ENCODE measurements around the gene UBL4A.

Gene UBL4A

DNA sequence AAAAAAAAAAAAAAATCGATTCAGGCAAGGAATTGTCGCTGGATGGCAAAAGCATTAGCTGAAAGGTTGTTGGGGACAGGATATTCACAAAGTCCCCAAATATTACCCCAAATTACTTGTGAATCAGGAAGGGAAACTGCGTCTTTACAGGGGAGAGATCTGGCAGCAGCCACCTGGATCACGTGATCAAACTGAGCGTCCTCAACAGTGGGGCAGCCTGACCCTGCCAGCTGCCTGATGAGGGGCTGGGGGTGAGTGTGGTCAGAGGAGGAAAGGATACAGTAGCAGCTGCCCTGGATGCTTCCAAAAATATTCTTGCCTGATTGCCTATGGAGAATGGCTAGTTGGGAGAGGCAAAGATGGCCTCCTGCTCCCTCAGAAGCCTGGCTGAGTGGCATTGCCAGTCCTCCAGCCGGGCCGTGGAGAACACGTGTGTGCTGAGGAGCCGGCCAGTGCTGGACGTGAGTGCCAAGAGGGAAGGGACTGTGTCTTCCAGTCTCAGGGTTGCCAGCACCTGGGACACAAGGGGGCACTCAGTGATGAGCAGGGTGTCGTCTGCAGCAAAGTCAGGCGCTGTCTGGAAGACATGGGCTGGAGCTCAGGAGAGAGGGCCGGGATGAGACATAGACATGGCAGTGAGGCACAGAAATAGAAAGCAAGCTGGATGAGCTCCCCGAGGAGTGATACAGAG, 4.4 kb downstream of the UBL4A start:
- DNase-seq = no peak

- DNase-seq = no peak
These were observed 5.2 kb downstream of the UBL4A start for GRCh38 chrX:154481195-154481594.

- DNase-seq = peak; percentile 94 to 97 (median 96)
These were observed 7.4 kb downstream of the UBL4A start, which contains the start of gene LAGE3 for GRCh38 chrX:154478728-154479622. LAGE3 (minus strand) TSS chrX:154479281; CDS start chrX:154478915, 366 bp downstream.

DNA sequence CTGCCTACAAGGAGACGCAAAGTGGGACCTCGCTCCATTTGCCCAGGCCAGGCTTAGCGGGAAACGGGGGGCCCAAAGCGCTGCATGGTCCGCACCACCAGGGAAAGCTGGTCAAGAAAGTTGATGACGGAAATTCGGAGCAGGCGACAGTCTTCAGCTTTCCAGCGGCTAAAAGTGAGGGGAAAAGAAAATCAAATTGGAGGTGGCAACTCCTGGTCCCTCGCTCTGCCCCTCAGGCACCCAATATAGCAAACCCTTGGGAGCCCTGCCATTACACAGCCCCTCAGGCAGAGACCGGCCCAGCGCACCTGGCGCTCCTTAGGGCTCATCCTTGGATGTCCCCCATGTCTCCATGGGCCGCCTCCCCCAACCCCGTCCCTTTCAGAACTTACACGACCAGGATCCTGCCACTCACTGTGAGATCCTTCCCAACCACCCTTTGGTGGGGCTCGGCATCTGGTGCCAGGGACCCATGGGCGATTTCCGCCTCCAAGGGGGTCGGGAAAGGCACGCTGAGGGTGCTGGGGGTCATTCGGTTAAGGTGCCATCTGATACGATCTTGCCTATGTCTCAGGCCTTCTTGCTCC, 8.4 kb downstream of the UBL4A start:
- no peak for DNase-seq

DNA sequence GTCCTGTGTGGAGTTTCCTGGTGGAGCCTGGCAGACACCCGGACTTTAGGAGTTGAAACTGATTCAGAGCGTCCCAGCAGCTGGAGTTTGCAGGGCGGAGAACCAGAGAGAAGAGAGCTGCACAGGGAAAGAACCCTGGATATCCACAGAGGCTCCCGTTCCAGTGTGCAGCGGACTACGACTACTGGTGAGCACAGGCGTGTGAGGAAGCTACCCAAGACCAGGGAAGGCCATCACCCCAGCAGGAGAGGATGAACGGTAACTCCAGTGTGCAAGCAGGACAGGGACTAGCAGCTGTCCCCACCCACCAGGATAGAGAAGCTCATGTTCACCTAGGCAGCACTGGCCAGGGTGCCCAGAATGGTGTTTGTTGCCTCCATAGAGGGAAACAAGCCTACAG, 9.6 kb downstream of the UBL4A start:
- DNase-seq = no peak

DNA sequence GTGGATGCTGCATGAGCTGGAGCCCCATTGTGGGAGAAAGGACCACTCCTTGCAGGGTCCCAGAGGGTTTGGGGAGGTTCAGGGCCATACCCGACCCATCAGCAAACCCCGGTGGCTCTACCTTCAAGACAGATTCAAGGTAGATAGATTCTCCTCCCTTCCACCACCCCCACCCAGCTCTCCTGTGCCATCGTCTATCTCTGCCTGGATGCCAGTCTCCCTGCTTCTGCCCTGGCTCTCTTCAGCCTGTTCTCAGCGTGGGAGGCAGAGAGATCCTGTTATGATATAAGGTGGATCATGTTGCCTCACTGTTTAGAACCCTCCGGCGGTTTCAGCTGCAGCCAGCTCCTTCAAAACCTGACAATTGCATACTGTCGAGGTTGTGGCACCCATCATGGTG, 12.7 kb downstream of the UBL4A start:
- no peak for DNase-seq

DNA sequence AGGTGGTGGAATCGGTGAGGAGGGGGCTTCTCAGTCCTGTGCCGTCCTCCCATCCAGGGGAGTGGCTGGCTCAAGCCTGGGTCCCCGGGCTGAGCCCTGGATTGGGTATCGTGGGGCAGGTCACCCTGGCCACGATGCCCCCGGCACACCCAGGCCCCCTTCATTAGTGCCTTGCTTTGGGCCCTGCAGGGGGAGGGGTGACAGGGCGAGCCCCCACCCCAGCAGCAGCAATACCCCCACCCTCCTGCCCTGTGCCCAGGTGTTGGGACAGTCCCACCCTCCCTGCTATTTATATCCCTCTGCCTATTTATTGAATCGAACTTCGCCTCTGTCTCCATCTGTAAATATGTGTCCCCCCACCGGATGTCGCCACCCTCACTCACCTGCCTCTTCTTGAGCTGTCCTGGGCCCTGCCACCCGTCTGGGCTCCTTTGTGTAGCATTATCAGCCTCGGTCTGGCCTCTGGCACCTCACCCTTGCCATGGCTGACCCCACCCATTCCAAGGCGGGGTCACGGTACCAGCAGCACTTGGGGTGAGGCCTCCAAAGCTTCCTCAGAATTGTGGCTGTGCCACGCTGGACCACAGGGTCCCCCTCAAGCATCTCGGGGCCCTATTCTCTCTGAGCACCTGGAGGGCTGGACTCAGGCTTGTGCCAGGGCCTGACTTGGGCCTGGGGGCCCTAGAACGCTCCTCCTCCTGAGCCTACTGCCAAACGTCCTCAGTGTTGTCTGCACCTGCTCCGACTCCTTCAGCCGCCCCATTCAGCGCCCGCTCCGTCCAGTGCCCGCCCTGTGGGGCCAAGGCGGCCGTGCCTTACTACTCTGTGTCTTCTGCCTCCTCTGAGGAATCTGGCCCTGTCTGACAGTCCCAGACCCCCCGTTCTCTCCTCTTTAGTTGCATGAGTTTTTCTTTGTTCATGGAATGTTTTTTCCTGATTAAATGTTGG, 13.5 kb downstream of the UBL4A start:
- no peak for DNase-seq

DNA sequence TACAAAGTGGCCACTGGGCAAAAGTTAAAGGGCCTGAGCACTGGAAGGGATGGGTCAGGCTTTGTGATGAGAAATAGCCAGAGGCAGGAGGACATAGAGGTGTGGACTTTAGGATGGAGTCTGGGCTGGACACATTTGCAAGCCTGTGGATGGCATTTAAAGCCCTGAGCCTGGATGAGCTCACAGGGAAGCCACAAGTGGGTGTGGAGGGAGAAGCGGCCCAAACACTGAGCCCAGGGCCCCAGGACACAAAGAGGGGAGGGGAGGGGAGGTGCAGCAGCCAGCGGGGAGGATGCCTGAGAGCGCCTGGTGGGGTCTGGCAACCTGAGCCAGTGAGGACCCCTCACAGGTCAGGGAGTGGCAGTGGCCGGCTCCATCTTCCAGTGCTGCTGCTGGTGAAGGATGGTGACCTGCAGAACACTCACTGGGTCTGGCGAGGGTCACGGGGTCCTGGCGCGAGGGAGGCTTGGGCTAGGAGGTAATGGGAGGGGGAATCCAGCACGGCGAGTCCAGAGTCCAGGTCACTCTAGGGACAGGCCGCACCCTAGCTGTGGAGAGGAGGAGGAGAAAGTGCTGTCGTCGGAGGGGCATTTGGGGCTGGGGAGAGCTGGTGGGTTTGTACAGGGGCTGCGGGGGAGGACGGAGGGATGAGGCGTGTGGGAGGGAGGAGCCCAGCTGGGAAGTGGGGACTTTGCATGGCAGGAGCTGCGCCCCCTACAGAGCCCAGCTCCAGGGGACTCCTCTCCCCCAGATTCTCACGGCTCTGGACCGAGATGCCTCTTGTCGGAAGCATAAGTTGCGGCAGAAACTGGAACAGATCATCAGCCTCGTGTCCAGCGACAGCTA, 14.4 kb downstream of the UBL4A start:
- no peak for DNase-seq

DNA sequence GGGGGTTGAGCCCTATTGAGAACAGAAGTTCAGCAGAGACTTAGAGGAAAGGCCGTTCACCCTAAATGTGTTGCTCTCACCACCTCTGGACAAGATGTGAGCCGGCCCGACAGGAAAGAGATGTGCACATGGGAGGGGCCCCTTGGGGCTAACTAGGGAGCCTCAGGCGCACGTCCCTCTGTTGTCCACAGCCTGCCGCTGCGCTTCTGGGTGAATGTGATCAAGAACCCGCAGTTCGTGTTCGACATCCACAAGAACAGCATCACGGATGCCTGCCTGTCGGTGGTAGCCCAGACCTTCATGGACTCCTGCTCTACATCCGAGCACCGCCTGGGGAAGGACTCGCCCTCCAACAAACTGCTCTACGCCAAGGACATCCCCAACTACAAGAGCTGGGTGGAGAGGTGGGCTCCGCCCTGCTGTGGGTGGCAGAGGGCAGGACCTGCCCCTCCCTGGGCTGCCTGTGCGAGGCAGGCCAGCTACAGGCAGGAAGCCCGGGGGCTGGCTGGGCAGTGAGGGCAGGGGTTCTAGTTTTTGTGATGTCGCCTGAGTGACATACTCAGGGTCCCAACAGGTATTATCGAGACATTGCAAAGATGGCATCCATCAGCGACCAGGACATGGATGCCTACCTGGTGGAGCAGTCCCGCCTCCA, 15.4 kb downstream of the UBL4A start:
- DNase-seq = no peak

DNA sequence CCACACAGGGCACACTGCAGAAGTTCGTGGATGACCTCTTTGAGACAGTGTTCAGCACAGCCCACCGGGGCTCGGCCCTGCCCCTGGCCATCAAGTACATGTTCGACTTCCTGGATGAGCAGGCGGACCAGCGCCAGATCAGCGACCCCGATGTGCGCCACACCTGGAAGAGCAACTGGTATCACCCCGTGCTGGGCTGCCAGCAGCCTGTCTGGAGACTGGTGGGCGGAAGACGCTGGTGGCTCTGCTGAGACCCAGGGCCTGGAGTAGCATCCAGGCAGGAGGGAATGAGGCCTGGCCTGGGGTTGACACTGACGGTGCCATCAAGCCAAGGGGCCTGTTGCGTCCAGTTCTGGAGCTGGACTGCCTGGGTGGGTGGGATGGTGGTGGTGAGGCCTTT, 16.0 kb downstream of the UBL4A start:
- no peak for DNase-seq

GRCh38 chrX:154469880-154470279, 16.5 kb downstream of the UBL4A start:
- no peak for DNase-seq

DNA sequence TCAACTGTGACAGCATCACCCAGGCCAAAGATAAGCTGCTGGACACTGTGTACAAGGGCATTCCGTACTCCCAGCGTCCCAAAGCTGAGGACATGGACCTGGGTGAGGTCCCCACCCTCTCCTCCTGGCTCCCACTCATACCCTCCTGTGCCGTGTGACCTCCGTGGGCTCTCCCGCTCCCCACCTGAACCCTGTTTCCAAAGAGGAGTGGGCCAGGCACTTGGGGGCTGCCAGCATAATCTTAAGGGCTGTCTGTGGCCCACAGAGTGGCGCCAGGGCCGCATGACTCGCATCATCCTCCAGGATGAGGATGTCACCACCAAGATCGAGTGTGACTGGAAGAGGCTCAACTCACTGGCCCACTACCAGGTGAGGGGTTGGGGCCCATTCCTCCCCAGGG, 17.3 kb downstream of the UBL4A start:
- DNase-seq = no peak

- no peak for DNase-seq
These were observed 18.2 kb downstream of the UBL4A start for GRCh38 chrX:154468217-154468616.

- no peak for DNase-seq
These were observed 18.9 kb downstream of the UBL4A start for GRCh38 chrX:154467556-154467955.

GRCh38 chrX:154466907-154467306, 19.5 kb downstream of the UBL4A start:
- DNase-seq = no peak

DNA sequence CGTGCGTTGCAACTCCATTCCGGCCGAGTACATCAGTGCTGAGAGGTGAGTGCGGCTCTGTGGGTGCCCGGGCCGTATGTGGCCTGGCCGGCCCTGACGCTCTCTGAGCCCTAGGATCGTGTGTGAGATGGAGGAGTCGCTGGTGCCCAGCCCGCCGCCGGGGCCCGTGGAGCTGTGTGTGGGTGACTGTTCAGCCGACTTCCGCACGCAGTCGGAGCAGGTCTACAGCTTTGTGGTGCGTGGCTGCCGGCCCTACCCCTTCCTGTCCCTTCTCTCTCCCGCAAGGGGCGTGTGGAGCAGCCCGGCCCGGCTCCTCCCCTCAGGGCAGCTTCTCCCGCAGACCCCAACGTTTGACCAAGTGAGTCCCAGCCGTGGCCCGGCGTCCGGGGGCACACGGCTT, 20.4 kb downstream of the UBL4A start:
- no peak for DNase-seq

DNA sequence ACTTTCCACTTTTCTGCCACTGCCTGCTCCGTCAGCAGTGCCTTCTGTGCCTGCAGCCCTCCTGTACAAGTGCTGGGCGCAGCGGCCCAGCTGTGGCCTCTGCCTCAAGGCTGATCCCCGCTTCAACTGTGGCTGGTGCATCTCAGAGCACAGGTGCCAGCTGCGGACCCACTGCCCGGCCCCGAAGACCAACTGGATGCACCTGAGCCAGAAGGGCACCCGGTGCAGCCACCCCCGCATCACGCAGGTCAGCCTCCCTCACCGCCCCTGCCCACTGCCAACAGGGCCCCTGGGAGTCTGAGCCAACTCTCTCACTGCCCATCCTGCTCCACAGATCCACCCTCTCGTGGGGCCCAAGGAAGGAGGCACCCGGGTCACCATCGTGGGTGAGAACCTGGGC, 20.8 kb downstream of the UBL4A start:
- no peak for DNase-seq

DNA sequence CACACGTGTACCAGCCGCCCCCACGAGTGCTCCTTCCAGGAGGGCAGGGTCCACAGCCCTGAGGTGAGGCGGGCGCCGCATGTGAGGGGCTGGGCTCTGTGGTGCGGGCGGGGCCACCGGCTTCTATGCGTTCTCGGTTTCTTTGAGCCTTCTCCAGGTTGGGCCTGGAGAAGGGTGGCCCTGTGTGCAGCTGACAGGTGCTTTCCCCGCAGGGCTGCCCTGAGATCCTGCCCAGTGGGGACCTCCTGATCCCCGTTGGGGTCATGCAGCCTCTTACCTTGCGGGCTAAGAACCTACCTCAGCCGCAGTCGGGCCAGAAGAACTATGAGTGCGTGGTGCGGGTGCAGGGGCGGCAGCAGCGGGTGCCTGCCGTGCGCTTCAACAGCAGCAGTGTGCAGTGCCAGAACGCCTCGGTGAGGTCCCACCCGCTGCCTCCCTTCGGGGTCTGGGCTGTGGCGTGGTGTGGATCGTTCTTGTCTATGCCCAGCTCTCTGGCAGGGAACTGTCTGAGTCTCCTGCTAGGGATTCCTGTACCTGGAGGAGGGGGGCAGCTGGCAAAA, 21.5 kb downstream of the UBL4A start:
- no peak for DNase-seq

DNA sequence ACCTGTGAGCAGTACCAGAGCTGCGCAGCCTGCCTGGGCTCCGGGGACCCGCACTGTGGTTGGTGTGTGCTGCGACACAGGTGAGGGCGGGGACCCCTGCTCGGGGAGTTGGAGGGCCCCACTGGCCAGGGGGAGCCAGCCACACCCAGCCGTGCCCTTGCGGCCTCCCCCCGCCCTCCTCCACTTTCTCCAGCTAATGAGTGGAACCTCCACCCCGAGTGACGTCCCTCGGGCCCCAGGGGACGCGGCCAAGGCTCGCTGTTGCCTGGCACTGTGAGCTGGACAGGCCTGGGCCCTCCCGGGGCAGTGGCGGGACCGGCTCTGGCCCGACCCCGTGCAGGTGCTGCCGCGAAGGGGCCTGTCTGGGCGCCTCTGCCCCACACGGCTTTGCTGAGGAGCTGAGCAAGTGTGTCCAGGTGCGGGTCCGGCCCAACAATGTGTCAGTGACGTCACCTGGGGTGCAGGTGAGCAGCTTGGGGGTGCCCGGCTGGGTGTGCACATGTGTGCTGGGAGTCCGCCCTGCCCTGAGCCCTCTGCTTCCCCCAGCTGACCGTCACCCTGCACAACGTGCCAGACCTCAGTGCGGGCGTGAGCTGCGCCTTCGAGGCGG, 22.7 kb downstream of the UBL4A start:
- DNase-seq = no peak

DNA sequence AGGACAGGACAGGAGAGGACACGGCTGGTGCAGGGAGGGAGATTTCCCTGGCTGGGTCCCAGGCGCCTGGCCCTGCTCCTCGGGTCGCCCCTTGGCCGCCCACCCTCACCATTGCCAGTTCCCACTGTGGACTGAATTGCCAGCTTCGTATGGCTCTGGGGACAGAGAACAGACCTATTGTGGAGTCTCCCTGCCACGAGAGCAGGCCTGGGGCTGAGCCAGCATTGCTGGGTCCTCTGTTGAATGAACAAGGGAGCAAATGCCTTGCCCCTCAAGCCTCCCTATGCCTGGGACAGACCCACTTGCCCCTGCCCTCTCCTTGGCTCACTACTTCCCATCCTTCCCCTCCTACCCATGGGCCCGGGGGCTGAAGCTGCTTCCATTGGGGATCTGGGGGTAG, 24.0 kb downstream of the UBL4A start:
- no peak for DNase-seq
